GM12878 (cell line): Measurements from ENCODE around the gene GLRX5. TPM values are rescaled to one million over a fixed set of nuclear protein-coding genes. Genes with fewer than 3 reads are reported as not detected.

Source experiments
- ATF7 ChIP-seq: fragments of 450-650 bp; IDR thresholded peaks from 2 replicates; pipeline ENCODE4 v1.6.1; 2016; ENCODE audit warnings: low read depth, mild to moderate bottlenecking
- BHLHE40 ChIP-seq, 2 experiments: fragments of 450-650 bp in 1 of 2; IDR thresholded peaks; 2 replicates each; pipeline ENCODE4 v1.6.1; 2011 to 2017; ENCODE audit warnings: low read depth in 2 of 2, borderline replicate concordance in 1 of 2, improper control_type of control experiment in 1 of 2, low read length in 1 of 2, mild to moderate bottlenecking in 1 of 2
- CHD2 ChIP-seq: IDR thresholded peaks from 2 replicates; pipeline ENCODE4 v1.6.1; 2011; ENCODE audit warnings: low read depth, low read length, improper control_type of control experiment, borderline replicate concordance
- DPF2 ChIP-seq: fragments of 450-650 bp; IDR thresholded peaks from 2 replicates; pipeline ENCODE4 v1.6.1; 2017; ENCODE audit warnings: mild to moderate bottlenecking
- EGR1 ChIP-seq, 2 experiments: IDR thresholded peaks; 1 replicate in 1 of 2; 2 replicates in 1 of 2; pipeline ENCODE4 v1.6.1; 2011 to 2012; ENCODE audit warnings: low read depth in 2 of 2, low read length in 2 of 2, borderline replicate concordance in 1 of 2, mild to moderate bottlenecking in 1 of 2, moderate library complexity in 1 of 2
- FOXM1 ChIP-seq: IDR thresholded peaks from 2 replicates; pipeline ENCODE4 v1.6.1; 2012; ENCODE audit warnings: low read depth, mild to moderate bottlenecking, inconsistent platforms, low read length, moderate library complexity
- LARP7 ChIP-seq: fragments of 450-650 bp; IDR thresholded peaks from 2 replicates; pipeline ENCODE4 v1.6.1; 2017; ENCODE audit warnings: mild to moderate bottlenecking
- NR2C1 ChIP-seq: fragments of 450-650 bp; IDR thresholded peaks from 2 replicates; pipeline ENCODE4 v1.6.1; 2017; ENCODE audit warnings: antibody characterized with exemption, mild to moderate bottlenecking, moderate library complexity
- SIN3A ChIP-seq: IDR thresholded peaks from 2 replicates; pipeline ENCODE4 v1.6.1; 2012; ENCODE audit warnings: low read depth, low read length, improper control_type of control experiment
- SMAD5 ChIP-seq: IDR thresholded peaks from 2 replicates; pipeline ENCODE4 v1.6.1; 2016; ENCODE audit warnings: antibody characterized with exemption, low read depth
- SREBF1 ChIP-seq: IDR thresholded peaks from 2 replicates; pipeline ENCODE4 v1.6.1; 2012; ENCODE audit warnings: mild to moderate bottlenecking, low read length
- ZNF384 ChIP-seq: IDR thresholded peaks from 2 replicates; pipeline ENCODE4 v1.6.1; 2012; ENCODE audit warnings: low read depth, mild to moderate bottlenecking, low read length, improper control_type of control experiment, borderline replicate concordance
- polyA plus RNA-seq, 11 experiments: library from polyadenylated mRNA; depleted of rRNA in 4 of 11; unstranded in 6 of 11; stranded (reverse) in 5 of 11; fragments of >200 nt; fragmentation: Nextera tagmentation in 4 of 11; fragmentation: Illumina TruSeq in 1 of 11; extraction: Ambion mirVana in 4 of 11; extraction: Trizol in 1 of 11; gene quantifications; 1 replicate in 1 of 11; 2 replicates in 10 of 11; pipeline versions ENCODE4 v1.2.1 to v1.2.3, GENCODE V29; 2011 to 2016; ENCODE audit warnings: inconsistent platforms in 2 of 11, missing spikeins in 2 of 11, low read depth in 1 of 11
- total RNA-seq, 4 experiments: library from RNA; depleted of rRNA in 3 of 4; stranded (reverse); fragments of >200 nt in 3 of 4; fragmentation: Illumina TruSeq in 1 of 4; extraction: Trizol in 1 of 4; gene quantifications; 2 replicates each; pipeline versions ENCODE4 v1.2.1 to v1.2.3, GENCODE V29; 2013 to 2021
- TF ChIP-seq, protein P1 (sequence below): fragments of 450-650 bp; IDR thresholded peaks from 2 replicates; pipeline ENCODE4 v1.6.1; 2016; ENCODE audit warnings: mild to moderate bottlenecking, moderate library complexity, borderline replicate concordance
- TF ChIP-seq, protein P2 (sequence below): fragments of 450-650 bp; IDR thresholded peaks from 2 replicates; pipeline ENCODE4 v1.6.1; 2017; ENCODE audit warnings: mild to moderate bottlenecking, low read depth, inconsistent platforms; ENCODE audit not compliant: poor library complexity, severe bottlenecking
- TF ChIP-seq, protein P3 (sequence below): IDR thresholded peaks from 2 replicates; pipeline ENCODE4 v1.6.1; 2012; ENCODE audit warnings: low read length, inconsistent platforms
- TF ChIP-seq, protein P4 (sequence below): IDR thresholded peaks from 2 replicates; pipeline ENCODE4 v1.6.1; 2011; ENCODE audit warnings: borderline replicate concordance, low read depth, mild to moderate bottlenecking, moderate library complexity, low read length; ENCODE audit not compliant: insufficient read depth, poor library complexity, severe bottlenecking
- TF ChIP-seq, protein P5 (sequence below): IDR thresholded peaks from 2 replicates; pipeline ENCODE4 v1.6.1; 2012; ENCODE audit warnings: low read depth, low read length, improper control_type of control experiment

The GLRX5 gene
- total and polyA plus RNA-seq, 10 of the 15 experiments (the other 5 are each of a cell fraction or from before 2014, with no cell fraction given): 12.8 to 139 (median 55.4) TPM

DNA sequence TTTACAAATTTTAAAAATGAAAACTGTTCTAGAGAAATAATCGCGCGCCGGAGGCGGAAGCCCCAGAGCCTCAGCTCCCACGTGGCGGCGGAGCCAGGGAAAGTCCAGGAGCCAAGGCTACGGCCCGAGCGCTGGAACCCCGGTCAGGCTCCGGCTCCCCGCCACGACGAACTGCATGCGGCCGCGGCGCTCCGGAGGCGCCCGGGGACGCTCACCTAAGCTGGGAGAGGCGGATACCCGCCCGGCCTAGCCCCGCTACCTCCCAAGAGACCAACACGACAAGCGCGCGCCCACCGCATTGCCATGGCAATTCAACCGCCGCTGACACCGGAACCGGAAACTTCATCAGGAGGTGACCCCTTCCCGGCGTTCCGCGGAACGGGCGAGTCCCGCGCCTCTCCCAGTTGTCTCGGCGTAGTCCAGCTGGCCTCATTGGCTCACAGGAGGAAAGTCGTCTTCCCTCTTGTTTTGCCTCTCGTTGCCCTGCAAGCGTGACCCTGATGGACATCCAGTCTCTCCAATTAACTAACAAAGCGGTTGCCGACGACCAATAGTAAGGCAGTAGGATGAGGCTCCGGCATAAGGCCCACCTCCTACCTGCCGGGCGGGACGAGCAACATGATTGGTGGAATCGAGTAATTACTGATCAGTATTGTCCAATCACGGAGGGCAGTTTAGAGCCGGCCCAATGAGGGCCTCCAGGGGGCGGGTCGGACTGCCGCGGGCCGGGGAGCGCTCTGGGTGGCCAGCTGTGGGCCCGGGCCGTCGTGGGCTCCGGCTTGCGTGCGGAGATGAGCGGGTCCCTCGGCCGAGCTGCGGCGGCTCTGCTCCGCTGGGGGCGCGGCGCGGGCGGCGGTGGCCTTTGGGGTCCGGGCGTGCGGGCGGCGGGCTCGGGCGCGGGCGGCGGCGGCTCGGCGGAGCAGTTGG lies at the start of gene GLRX5 (continued):
- TF ChIP-seq, protein P1, sequence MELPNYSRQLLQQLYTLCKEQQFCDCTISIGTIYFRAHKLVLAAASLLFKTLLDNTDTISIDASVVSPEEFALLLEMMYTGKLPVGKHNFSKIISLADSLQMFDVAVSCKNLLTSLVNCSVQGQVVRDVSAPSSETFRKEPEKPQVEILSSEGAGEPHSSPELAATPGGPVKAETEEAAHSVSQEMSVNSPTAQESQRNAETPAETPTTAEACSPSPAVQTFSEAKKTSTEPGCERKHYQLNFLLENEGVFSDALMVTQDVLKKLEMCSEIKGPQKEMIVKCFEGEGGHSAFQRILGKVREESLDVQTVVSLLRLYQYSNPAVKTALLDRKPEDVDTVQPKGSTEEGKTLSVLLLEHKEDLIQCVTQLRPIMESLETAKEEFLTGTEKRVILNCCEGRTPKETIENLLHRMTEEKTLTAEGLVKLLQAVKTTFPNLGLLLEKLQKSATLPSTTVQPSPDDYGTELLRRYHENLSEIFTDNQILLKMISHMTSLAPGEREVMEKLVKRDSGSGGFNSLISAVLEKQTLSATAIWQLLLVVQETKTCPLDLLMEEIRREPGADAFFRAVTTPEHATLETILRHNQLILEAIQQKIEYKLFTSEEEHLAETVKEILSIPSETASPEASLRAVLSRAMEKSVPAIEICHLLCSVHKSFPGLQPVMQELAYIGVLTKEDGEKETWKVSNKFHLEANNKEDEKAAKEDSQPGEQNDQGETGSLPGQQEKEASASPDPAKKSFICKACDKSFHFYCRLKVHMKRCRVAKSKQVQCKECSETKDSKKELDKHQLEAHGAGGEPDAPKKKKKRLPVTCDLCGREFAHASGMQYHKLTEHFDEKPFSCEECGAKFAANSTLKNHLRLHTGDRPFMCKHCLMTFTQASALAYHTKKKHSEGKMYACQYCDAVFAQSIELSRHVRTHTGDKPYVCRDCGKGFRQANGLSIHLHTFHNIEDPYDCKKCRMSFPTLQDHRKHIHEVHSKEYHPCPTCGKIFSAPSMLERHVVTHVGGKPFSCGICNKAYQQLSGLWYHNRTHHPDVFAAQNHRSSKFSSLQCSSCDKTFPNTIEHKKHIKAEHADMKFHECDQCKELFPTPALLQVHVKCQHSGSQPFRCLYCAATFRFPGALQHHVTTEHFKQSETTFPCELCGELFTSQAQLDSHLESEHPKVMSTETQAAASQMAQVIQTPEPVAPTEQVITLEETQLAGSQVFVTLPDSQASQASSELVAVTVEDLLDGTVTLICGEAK: peak; percentile 98
- TF ChIP-seq EGR1 (IDR thresholded peaks at IDR 0.05; ENCODE audit: borderline replicate concordance in 1 of 2, low read depth in 2 of 2, low read length in 2 of 2) (peak in 1 of 2 experiments; percentile 47; a peak in 1 of 3 replicates), BHLHE40 (IDR thresholded peaks at IDR 0.05; ENCODE audit: borderline replicate concordance in 1 of 2, low read depth in 2 of 2, low read length in 1 of 2) (peak; percentile 90 to 93; a peak in 3 of 4 replicates), SMAD5 (no peak), SREBF1 (peak; percentile 72), ATF7 (peak; percentile 77), DPF2 (peak; percentile 96), LARP7 (peak; percentile 56), FOXM1 (0 out of 2 replicates have a peak, but pooled peaks have one; percentile 61), SIN3A (peak; percentile 77; the same call in 1 of the 2 replicates), NR2C1 (peak; percentile 100), ZNF384 (no peak), CHD2 (peak; percentile 97)
- TF ChIP-seq, protein P2, sequence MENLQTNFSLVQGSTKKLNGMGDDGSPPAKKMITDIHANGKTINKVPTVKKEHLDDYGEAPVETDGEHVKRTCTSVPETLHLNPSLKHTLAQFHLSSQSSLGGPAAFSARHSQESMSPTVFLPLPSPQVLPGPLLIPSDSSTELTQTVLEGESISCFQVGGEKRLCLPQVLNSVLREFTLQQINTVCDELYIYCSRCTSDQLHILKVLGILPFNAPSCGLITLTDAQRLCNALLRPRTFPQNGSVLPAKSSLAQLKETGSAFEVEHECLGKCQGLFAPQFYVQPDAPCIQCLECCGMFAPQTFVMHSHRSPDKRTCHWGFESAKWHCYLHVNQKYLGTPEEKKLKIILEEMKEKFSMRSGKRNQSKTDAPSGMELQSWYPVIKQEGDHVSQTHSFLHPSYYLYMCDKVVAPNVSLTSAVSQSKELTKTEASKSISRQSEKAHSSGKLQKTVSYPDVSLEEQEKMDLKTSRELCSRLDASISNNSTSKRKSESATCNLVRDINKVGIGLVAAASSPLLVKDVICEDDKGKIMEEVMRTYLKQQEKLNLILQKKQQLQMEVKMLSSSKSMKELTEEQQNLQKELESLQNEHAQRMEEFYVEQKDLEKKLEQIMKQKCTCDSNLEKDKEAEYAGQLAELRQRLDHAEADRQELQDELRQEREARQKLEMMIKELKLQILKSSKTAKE: peak; percentile 87
- TF ChIP-seq, protein P3, sequence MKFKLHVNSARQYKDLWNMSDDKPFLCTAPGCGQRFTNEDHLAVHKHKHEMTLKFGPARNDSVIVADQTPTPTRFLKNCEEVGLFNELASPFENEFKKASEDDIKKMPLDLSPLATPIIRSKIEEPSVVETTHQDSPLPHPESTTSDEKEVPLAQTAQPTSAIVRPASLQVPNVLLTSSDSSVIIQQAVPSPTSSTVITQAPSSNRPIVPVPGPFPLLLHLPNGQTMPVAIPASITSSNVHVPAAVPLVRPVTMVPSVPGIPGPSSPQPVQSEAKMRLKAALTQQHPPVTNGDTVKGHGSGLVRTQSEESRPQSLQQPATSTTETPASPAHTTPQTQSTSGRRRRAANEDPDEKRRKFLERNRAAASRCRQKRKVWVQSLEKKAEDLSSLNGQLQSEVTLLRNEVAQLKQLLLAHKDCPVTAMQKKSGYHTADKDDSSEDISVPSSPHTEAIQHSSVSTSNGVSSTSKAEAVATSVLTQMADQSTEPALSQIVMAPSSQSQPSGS: no peak
- TF ChIP-seq, protein P4, sequence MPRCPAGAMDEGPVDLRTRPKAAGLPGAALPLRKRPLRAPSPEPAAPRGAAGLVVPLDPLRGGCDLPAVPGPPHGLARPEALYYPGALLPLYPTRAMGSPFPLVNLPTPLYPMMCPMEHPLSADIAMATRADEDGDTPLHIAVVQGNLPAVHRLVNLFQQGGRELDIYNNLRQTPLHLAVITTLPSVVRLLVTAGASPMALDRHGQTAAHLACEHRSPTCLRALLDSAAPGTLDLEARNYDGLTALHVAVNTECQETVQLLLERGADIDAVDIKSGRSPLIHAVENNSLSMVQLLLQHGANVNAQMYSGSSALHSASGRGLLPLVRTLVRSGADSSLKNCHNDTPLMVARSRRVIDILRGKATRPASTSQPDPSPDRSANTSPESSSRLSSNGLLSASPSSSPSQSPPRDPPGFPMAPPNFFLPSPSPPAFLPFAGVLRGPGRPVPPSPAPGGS: no peak
- TF ChIP-seq, protein P5, sequence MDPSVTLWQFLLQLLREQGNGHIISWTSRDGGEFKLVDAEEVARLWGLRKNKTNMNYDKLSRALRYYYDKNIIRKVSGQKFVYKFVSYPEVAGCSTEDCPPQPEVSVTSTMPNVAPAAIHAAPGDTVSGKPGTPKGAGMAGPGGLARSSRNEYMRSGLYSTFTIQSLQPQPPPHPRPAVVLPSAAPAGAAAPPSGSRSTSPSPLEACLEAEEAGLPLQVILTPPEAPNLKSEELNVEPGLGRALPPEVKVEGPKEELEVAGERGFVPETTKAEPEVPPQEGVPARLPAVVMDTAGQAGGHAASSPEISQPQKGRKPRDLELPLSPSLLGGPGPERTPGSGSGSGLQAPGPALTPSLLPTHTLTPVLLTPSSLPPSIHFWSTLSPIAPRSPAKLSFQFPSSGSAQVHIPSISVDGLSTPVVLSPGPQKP: peak; percentile 80; the same call in 1 of the 2 replicates
